H1 (cell line): ENCODE data around the gene KLHL5. TPM values are rescaled to one million over a fixed set of nuclear protein-coding genes. Genes with fewer than 3 reads are reported as not detected.

Experiments
- CTCF ChIA-PET: fragments of 300-600 bp; sonication (Branson Sonifier 250); formaldehyde crosslinking; loops from one replicate; lab custom pipeline; 2021; ENCODE audit not compliant: partially characterized antibody; lab: Charles Lee
- POLR2A ChIA-PET: fragments of 300-600 bp; sonication (Branson Sonifier 250); formaldehyde crosslinking; loops from one replicate; lab custom pipeline; 2021; ENCODE audit warnings: inconsistent platforms; ENCODE audit not compliant: partially characterized antibody; lab: Charles Lee
- DNase-seq, 2 experiments: peaks; one replicate each; pipeline versions ENCODE4 v3.0.0 to v3.0.0-alpha.2; 2010 to 2022; ENCODE audit warnings: low spot score in 2 of 2, low read depth in 1 of 2, mixed read lengths in 1 of 2
- FAIRE-seq: peaks from 2 replicates; lab custom pipeline; 2011; peaks lifted over from hg19 to GRCh38; lab: Jason Lieb, UNC
- H2AFZ ChIP-seq: 2 replicates; pipeline ENCODE4 v1.8.1; 2012; ENCODE audit warnings: low read length, inconsistent platforms
- H2AK5ac ChIP-seq: 2 replicates; pipeline ENCODE4 v1.6.1; 2013; ENCODE audit warnings: low read depth, low read length
- H2BK120ac ChIP-seq: replicated peaks from 2 replicates; pipeline ENCODE3; 2013; ENCODE audit warnings: low read depth, low read length, inconsistent platforms
- H2BK12ac ChIP-seq: 2 replicates; pipeline ENCODE4 v1.6.1; 2013; ENCODE audit warnings: low read depth, low read length
- H2BK15ac ChIP-seq: 2 replicates; pipeline ENCODE4 v1.6.1; 2013; ENCODE audit warnings: low read length
- H2BK20ac ChIP-seq: 2 replicates; pipeline ENCODE4 v1.6.1; 2013; ENCODE audit warnings: low read length
- H2BK5ac ChIP-seq: 2 replicates; pipeline ENCODE4 v1.6.1; 2013; ENCODE audit warnings: low read depth, low read length
- H3K14ac ChIP-seq: 2 replicates; pipeline ENCODE4 v1.6.1; 2013; ENCODE audit warnings: inconsistent platforms; ENCODE audit not compliant: insufficient read length
- H3K18ac ChIP-seq: 2 replicates; pipeline ENCODE4 v1.6.1; 2013; ENCODE audit warnings: low read length; ENCODE audit errors: extremely low read depth
- H3K23ac ChIP-seq: 2 replicates; pipeline ENCODE4 v1.6.1; 2013; ENCODE audit warnings: inconsistent platforms; ENCODE audit not compliant: insufficient read length
- H3K23me2 ChIP-seq: 2 replicates; pipeline ENCODE4 v1.6.1; 2013; ENCODE audit warnings: low read depth, low read length
- H3K27ac ChIP-seq: 2 replicates; pipeline ENCODE4 v1.6.1; 2011; ENCODE audit warnings: low read depth, low read length, inconsistent platforms
- H3K27me3 ChIP-seq, 4 experiments: replicated peaks in 1 of 4; 1 replicate in 1 of 4; 2 replicates in 3 of 4; pipeline versions ENCODE4 v1.6.1 to v1.8.1; 2011 to 2013; ENCODE audit warnings: low read length in 3 of 4, mild to moderate bottlenecking in 3 of 4, inconsistent platforms in 2 of 4, mixed read lengths in 2 of 4, moderate library complexity in 1 of 4; ENCODE audit not compliant: control insufficient read depth in 3 of 4, insufficient read depth in 3 of 4; ENCODE audit errors: extremely low read depth in 1 of 4
- H3K36me3 ChIP-seq, 4 experiments: 2 replicates each; pipeline versions ENCODE4 v1.6.1 to v1.8.1; 2011 to 2013; ENCODE audit warnings: mild to moderate bottlenecking in 4 of 4, low read length in 3 of 4, moderate library complexity in 2 of 4, control low read depth in 1 of 4, inconsistent platforms in 1 of 4; ENCODE audit not compliant: insufficient read depth in 4 of 4, control insufficient read depth in 2 of 4
- H3K4ac ChIP-seq: replicated peaks from 2 replicates; pipeline ENCODE3; 2013; ENCODE audit warnings: low read length, low read depth, mixed read lengths, inconsistent platforms; ENCODE audit not compliant: insufficient read length
- H3K4me1 ChIP-seq, 4 experiments: replicated peaks in 1 of 4; 1 replicate in 1 of 4; 2 replicates in 3 of 4; pipeline versions ENCODE4 v1.6.1 to v1.8.1; 2011 to 2013; ENCODE audit warnings: low read length in 3 of 4, inconsistent platforms in 2 of 4, mixed read lengths in 1 of 4; ENCODE audit not compliant: insufficient read depth in 4 of 4, control insufficient read depth in 3 of 4
- H3K4me2 ChIP-seq, 2 experiments: 2 replicates each; pipeline versions ENCODE4 v1.6.1 to v1.8.1; 2011 to 2013; ENCODE audit warnings: low read depth in 2 of 2, low read length in 2 of 2, control low read depth in 1 of 2, inconsistent platforms in 1 of 2, mild to moderate bottlenecking in 1 of 2; ENCODE audit not compliant: insufficient read depth in 1 of 2
- H3K4me3 ChIP-seq, 4 experiments: fragments of 200-600, 300-600 bp in 1 of 4; sonication (generic), shearing (Covaris generic), sonication (Bioruptor Twin) in 1 of 4; 2 replicates each; pipeline versions ENCODE4 v1.5.1 to v1.8.1; 2011 to 2016; ENCODE audit warnings: low read length in 4 of 4, low read depth in 3 of 4, control low read depth in 2 of 4, inconsistent platforms in 2 of 4, mild to moderate bottlenecking in 2 of 4, mixed read lengths in 1 of 4, moderate library complexity in 1 of 4; ENCODE audit not compliant: insufficient read depth in 2 of 4; ENCODE audit errors: extremely low read depth in 1 of 4
- H3K56ac ChIP-seq: replicated peaks from 2 replicates; pipeline ENCODE3; 2013; ENCODE audit warnings: low read depth, mild to moderate bottlenecking, mixed read lengths, low read length, inconsistent platforms; ENCODE audit not compliant: insufficient read length
- H3K79me1 ChIP-seq: 2 replicates; pipeline ENCODE4 v1.6.1; 2013; ENCODE audit warnings: low read depth, low read length, control low read depth
- H3K79me2 ChIP-seq, 2 experiments: 2 replicates each; pipeline versions ENCODE4 v1.6.1 to v1.8.1; 2012 to 2013; ENCODE audit warnings: low read length in 2 of 2, mild to moderate bottlenecking in 2 of 2, inconsistent platforms in 1 of 2; ENCODE audit not compliant: insufficient read depth in 2 of 2, control insufficient read depth in 1 of 2
- H3K9ac ChIP-seq, 4 experiments: replicated peaks in 1 of 4; 1 replicate in 1 of 4; 2 replicates in 3 of 4; pipeline versions ENCODE4 v1.6.1 to v1.8.1; 2011 to 2013; ENCODE audit warnings: low read depth in 3 of 4, low read length in 3 of 4, control low read depth in 2 of 4, mild to moderate bottlenecking in 2 of 4, moderate library complexity in 2 of 4, inconsistent platforms in 1 of 4; ENCODE audit errors: extremely low read depth in 1 of 4
- H3K9me3 ChIP-seq, 2 experiments: 2 replicates each; pipeline versions ENCODE4 v1.6.1 to v1.8.1; 2012 to 2013; ENCODE audit warnings: mild to moderate bottlenecking in 2 of 2, moderate library complexity in 2 of 2, control low read depth in 1 of 2, inconsistent platforms in 1 of 2, low read depth in 1 of 2, low read length in 1 of 2, mixed read lengths in 1 of 2; ENCODE audit not compliant: insufficient read depth in 2 of 2
- H4K20me1 ChIP-seq, 2 experiments: replicated peaks in 1 of 2; 2 replicates each; pipeline versions ENCODE3 to v1.8.1; 2011 to 2013; ENCODE audit warnings: inconsistent platforms in 2 of 2, low read length in 2 of 2, mild to moderate bottlenecking in 1 of 2; ENCODE audit not compliant: insufficient read depth in 2 of 2, control insufficient read depth in 1 of 2
- H4K5ac ChIP-seq: 2 replicates; pipeline ENCODE4 v1.6.1; 2013; ENCODE audit warnings: low read length, low read depth, mixed read lengths, inconsistent platforms; ENCODE audit not compliant: insufficient read length
- H4K8ac ChIP-seq: 2 replicates; pipeline ENCODE4 v1.8.0; 2013; ENCODE audit warnings: mild to moderate bottlenecking, moderate library complexity, low read length, inconsistent platforms; ENCODE audit not compliant: insufficient read depth; ENCODE audit errors: extremely low read depth
- H4K91ac ChIP-seq: replicated peaks from 2 replicates; pipeline ENCODE3; 2013; ENCODE audit warnings: low read length, mixed read lengths, inconsistent platforms; ENCODE audit not compliant: insufficient read length
- CHD1 ChIP-seq: IDR thresholded peaks from 2 replicates; pipeline ENCODE4 v1.6.1; 2012; ENCODE audit warnings: low read depth, low read length, improper control_type of control experiment
- CTBP2 ChIP-seq: IDR thresholded peaks from 2 replicates; pipeline ENCODE4 v1.7.0; 2011; ENCODE audit warnings: borderline replicate concordance, mild to moderate bottlenecking, moderate library complexity, mixed read lengths, low read length; ENCODE audit not compliant: insufficient read depth, insufficient read length
- JUN ChIP-seq: IDR thresholded peaks from 2 replicates; pipeline ENCODE4 v1.6.1; 2011; ENCODE audit warnings: low read depth, mild to moderate bottlenecking, improper control_type of control experiment, low read length
- JUND ChIP-seq: IDR thresholded peaks from 2 replicates; pipeline ENCODE4 v1.6.1; 2011; ENCODE audit warnings: mild to moderate bottlenecking, improper control_type of control experiment, low read length
- KDM4A ChIP-seq: IDR thresholded peaks from one replicate; pipeline ENCODE4 v1.7.1; 2012; ENCODE audit warnings: low read depth, mild to moderate bottlenecking, moderate library complexity, low read length, inconsistent platforms; ENCODE audit not compliant: severe bottlenecking
- POLR2A ChIP-seq, 2 experiments: IDR thresholded peaks; 1 replicate in 1 of 2; 2 replicates in 1 of 2; pipeline ENCODE4 v1.6.1; 2011; ENCODE audit warnings: low read depth in 2 of 2, low read length in 2 of 2, mild to moderate bottlenecking in 2 of 2; ENCODE audit errors: control extremely low read depth in 1 of 2
- POU5F1 ChIP-seq: IDR thresholded peaks from 2 replicates; pipeline ENCODE4 v1.6.1; 2011; ENCODE audit warnings: low read depth, mild to moderate bottlenecking, low read length, moderate library complexity
- RBBP5 ChIP-seq: IDR thresholded peaks from 2 replicates; pipeline ENCODE4 v1.7.1; 2012; ENCODE audit warnings: low read depth, mild to moderate bottlenecking, inconsistent platforms, low read length, moderate library complexity, borderline replicate concordance
- SP1 ChIP-seq: IDR thresholded peaks from 2 replicates; pipeline ENCODE4 v1.6.1; 2011; ENCODE audit warnings: low read depth, low read length
- WGBS, 2 experiments: shearing (Covaris generic) in 1 of 2; methylation state at CpG; one replicate each; pipeline versions ENCODE4 v1.1.6 to v1.1.7; 2013 to 2015; ENCODE audit warnings: low lambda C conversion rate in 2 of 2, mixed read lengths in 2 of 2, inconsistent platforms in 1 of 2, low coverage in 1 of 2, missing lambda C conversion rate in 1 of 2; ENCODE audit not compliant: insufficient replicate concordance in 2 of 2, insufficient coverage in 1 of 2, insufficient read length in 1 of 2; ENCODE audit errors: extremely low coverage in 1 of 2, missing lambda C conversion rate in 1 of 2; 5-methylcytosine and 5-hydroxymethylcytosine counted together
- polyA plus RNA-seq, 7 experiments: library from polyadenylated mRNA; depleted of rRNA in 3 of 7; stranded (reverse) in 5 of 7; unstranded in 2 of 7; fragments of >200 nt in 5 of 7; fragments of 200-250 nt in 2 of 7; gene quantifications; 1 replicate in 5 of 7; 2 replicates in 1 of 7; 4 replicates in 1 of 7; pipeline versions ENCODE4 v1.2.1 to v1.2.3, GENCODE V29; 2011 to 2013; ENCODE audit warnings: missing spikeins in 2 of 7, mixed read lengths in 2 of 7
- total RNA-seq: library from RNA; stranded (reverse); fragmentation: NEBNext Ultra II Directional; extraction: Animal tissue kit (Norgen Biotek cat#: 25700); gene quantifications from 2 replicates; pipeline ENCODE4 v1.2.1, GENCODE V29; 2021
- TF ChIP-seq, protein P1 (sequence below): IDR thresholded peaks from 2 replicates; pipeline ENCODE4 v1.6.1; 2012; ENCODE audit warnings: low read length, inconsistent platforms

The KLHL5 gene
- total and polyA plus RNA-seq, 2 of the 8 experiments (the other 6 are each of a cell fraction or from before 2014, with no cell fraction given), result 13.0 to 23.6 TPM

DNA sequence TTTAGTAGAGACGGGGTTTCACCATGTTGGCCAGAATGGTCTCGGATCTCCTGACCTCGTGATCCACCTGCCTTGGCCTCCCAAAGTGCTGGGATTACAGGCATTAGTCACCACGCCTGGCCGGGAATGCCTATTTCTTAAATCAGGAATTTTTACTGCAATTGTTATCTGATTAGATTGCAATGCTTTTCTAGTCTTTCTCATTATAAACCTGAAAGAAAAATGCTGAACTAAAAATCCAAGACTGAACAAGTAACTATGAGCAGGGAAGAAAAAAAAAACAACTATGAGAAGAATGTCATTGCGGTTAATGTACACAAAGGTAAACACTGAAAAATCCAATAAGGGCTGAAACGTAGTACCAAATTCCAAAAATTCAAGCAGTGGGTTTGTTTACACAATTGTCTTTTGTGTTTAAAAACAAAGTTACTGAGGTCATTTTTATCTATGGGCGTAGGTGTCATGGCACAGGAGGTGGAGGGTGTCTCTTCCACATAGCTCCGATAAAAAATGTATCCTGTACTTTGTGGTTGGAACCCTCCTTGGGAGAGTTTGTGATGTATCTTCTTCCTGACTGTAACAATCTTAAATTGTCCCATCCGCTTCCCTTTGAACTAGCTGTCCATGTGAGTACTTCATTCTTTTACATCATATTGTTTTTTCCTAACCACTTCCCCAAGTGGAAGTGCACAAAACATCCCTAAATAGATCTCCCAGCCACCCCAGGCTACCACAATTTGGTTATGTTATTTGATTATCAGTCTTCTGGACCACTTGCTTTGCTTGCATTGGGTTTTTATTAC is 18.8 kb upstream of the KLHL5 start:
- H3K79me2 ChIP-seq, result peaks cover 0 to 16% of the 10 kb centered on the region in 2 experiments; a peak in 2 of 4 replicates
- H3K4me3 ChIP-seq, result peak overlapping the region in 2 of 4 experiments; percentile 90 to 95; a peak in 5 of 8 replicates
- FAIRE-seq (no peak), DNase-seq (no peak)
- no peaks in the 10 kb centered on the region for H3K9me3 ChIP-seq
- H3K23me2 ChIP-seq, result peaks cover 5% of the 10 kb centered on the region; the same call in 1 of the 2 replicates
- H3K27me3 ChIP-seq, result no peaks in the 10 kb centered on the region
- no peak overlapping the region for H3K4ac ChIP-seq
- H2AFZ ChIP-seq, result peak overlapping the region; percentile 83
- peaks cover 5 to 12% (median 8%) of the 10 kb centered on the region in 4 experiments; a peak in 6 of 7 replicates for H3K4me1 ChIP-seq
- H4K5ac ChIP-seq, result no peak overlapping the region
- H2AK5ac ChIP-seq, result no peak overlapping the region
- ChIA-PET CTCF (interaction anchor here (0.7 to 1.6 kb wide), 6 partner anchors 15 to 472 kb away, joined by 3 to 5 read pairs (median 3); no protein-coding TSS in a partner anchor), POLR2A (no interaction called here)
- no peak overlapping the region for H3K27ac ChIP-seq
- H2BK120ac ChIP-seq, result peak overlapping the region; percentile 52
- peak overlapping the region; percentile 16; the same call in 1 of the 2 replicates for H2BK5ac ChIP-seq
- no peak overlapping the region; the same call in 1 of the 2 replicates for H2BK12ac ChIP-seq
- H3K9ac ChIP-seq, result no peak overlapping the region
- H4K20me1 ChIP-seq, result no peaks in the 10 kb centered on the region
- H3K4me2 ChIP-seq, result peak overlapping the region; percentile 73 to 93
- H4K8ac ChIP-seq, result no peak overlapping the region
- no peaks in the 10 kb centered on the region for H3K79me1 ChIP-seq
- H2BK20ac ChIP-seq, result 0 out of 2 replicates have a peak overlapping the region, but pooled peaks have one; percentile 32
- H2BK15ac ChIP-seq, result peak overlapping the region; percentile 72; the same call in 1 of the 2 replicates
- no peak overlapping the region for H3K23ac ChIP-seq
- peak overlapping the region; percentile 39 for H4K91ac ChIP-seq
- H3K36me3 ChIP-seq, result no peaks in the 10 kb centered on the region
- no peak overlapping the region for H3K14ac ChIP-seq
- H3K56ac ChIP-seq, result no peak overlapping the region
- peak overlapping the region; percentile 60 for H3K18ac ChIP-seq
- 88% methylated on average over 10 of the region's 10 CpGs; no CpG with 5 or more reads in 1 of the 2 experiments for WGBS, 2 experiments
- no peak for TF ChIP-seq SP1
- no peak for TF ChIP-seq CTBP2
- no peak for TF ChIP-seq POLR2A (IDR thresholded peaks at IDR 0.05; ENCODE audit: control extremely low read depth in 1 of 2, low read depth in 2 of 2, low read length in 2 of 2)
- TF ChIP-seq JUND, result no peak
- TF ChIP-seq JUN, result no peak
- no peak for TF ChIP-seq POU5F1
- no peak for TF ChIP-seq KDM4A
- no peak for TF ChIP-seq RBBP5
- TF ChIP-seq CHD1, result no peak
- TF ChIP-seq, protein P1, sequence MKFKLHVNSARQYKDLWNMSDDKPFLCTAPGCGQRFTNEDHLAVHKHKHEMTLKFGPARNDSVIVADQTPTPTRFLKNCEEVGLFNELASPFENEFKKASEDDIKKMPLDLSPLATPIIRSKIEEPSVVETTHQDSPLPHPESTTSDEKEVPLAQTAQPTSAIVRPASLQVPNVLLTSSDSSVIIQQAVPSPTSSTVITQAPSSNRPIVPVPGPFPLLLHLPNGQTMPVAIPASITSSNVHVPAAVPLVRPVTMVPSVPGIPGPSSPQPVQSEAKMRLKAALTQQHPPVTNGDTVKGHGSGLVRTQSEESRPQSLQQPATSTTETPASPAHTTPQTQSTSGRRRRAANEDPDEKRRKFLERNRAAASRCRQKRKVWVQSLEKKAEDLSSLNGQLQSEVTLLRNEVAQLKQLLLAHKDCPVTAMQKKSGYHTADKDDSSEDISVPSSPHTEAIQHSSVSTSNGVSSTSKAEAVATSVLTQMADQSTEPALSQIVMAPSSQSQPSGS, result no peak
- TF ChIP-seq, all 59 proteins: peak for 0
